H1 (cell line): Measurements from ENCODE around the gene AGPS. TPM values are rescaled to one million over a fixed set of nuclear protein-coding genes. Genes with fewer than 3 reads are reported as not detected.

Source experiments
- JUN ChIP-seq: IDR thresholded peaks from 2 replicates; pipeline ENCODE4 v1.6.1; 2011; ENCODE audit warnings: low read depth, mild to moderate bottlenecking, improper control_type of control experiment, low read length
- SIRT6 ChIP-seq: IDR thresholded peaks from one replicate; pipeline ENCODE4 v1.7.1; 2012; ENCODE audit warnings: low read length, inconsistent platforms
- polyA plus RNA-seq, 7 experiments: library from polyadenylated mRNA; depleted of rRNA in 3 of 7; stranded (reverse) in 5 of 7; unstranded in 2 of 7; fragments of >200 nt in 5 of 7; fragments of 200-250 nt in 2 of 7; gene quantifications; 1 replicate in 5 of 7; 2 replicates in 1 of 7; 4 replicates in 1 of 7; pipeline versions ENCODE4 v1.2.1 to v1.2.3, GENCODE V29; 2011 to 2013; ENCODE audit warnings: missing spikeins in 2 of 7, mixed read lengths in 2 of 7
- total RNA-seq: library from RNA; stranded (reverse); fragmentation: NEBNext Ultra II Directional; extraction: Animal tissue kit (Norgen Biotek cat#: 25700); gene quantifications from 2 replicates; pipeline ENCODE4 v1.2.1, GENCODE V29; 2021

The AGPS gene
- total and polyA plus RNA-seq, 2 of the 8 experiments (the other 6 are each of a cell fraction or from before 2014, with no cell fraction given): 7.3 to 57.8 TPM

- TF ChIP-seq SIRT6: no peak
- no peak for TF ChIP-seq JUN
- TF ChIP-seq, all 59 proteins: peak for 0
Observed at GRCh38 chr2:177589186-177589585, 196.6 kb downstream of the AGPS start (continued).
